HG03060 (cell line): Measurements from ENCODE around the gene RALGDS.
"Not testable (repeated sequence)": the region's sequence is repeated elsewhere in the genome, so short reads cannot be mapped to it uniquely, and the experiment has no call there.

ENCODE experiments used
- ATAC-seq: cut with Tn5 transposase; IDR thresholded peaks from one replicate; pipeline ENCODE4 v1.9.1; 2021; ENCODE audit warnings: low read depth, moderate number of reproducible peaks; ENCODE audit not compliant: unreplicated experiment

The RALGDS gene

DNA sequence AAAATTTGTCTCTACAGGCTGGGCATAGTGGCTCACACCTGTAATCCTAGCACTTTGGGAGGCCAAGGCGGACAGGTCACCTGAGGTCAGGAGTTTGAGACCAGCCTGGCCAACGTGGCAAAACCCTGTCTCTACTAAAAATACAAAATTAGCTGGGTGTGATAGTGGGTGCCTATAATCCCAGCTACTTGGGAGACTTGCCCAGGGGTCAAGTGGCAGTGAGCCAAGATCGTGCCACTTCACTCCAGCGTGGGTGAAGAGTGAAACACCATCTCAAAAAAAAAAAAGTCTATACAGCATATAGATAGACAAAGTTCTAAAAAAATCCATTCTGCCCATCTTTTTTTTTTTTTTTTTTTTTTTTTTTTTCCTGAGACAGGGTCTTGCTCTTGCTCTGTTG is 26.7 kb downstream of the RALGDS start:
- not testable (repeated sequence) for ATAC-seq

DNA sequence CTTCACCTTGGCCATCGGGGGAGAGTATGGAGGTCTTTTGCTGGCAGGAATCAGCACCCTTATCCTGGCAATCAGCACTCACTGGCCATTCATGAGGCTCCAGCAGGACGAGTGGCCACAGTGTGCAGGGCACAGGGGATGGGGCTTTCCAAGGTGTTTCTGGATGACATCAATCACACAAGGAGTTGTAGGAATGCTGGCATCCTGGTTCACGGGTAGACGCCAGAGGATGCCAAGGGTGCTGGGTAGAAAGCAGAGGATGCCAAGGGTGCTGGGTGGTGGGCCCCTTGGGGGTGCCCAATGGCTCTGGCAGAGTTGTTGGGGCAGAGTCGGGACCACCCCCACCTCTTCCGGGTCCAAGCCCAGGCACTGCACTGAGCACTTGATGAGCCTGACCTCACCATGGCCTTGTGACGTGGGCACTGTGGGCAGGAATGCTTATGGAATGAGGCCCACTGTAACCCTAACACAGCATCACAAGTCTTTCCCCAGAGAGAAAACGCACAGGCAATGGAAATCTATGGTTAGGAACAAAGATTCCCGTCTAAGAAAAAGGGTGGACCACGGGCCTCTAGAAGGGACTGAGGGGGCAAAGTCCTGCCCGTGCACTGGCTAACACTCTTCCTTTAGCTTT is 30.2 kb downstream of the RALGDS start:
- no peak for ATAC-seq

- no peak for ATAC-seq
Measured at GRCh38 chr9:133090187-133090586, 30.9 kb downstream of the RALGDS start.

DNA sequence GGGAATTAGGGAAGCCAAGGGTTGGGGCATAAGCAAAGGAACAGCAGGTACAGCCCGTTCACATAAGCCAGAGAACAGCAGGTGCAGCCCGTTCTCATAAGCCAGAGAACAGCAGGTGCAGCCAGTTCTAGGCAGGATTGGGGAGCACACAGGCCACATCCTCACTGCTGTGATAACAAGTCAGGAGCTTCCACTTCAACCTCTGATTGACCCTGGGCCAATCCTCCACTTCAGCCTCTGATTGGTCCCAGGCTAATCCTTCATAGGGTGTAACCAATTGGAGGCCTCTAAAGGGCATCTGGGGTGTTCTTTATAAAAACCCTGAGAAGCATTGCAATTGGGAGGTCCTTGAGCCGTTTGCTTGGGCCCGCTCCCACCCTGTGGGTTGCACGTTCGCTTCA is 31.8 kb downstream of the RALGDS start:
- ATAC-seq = no peak

- no peak for ATAC-seq
Measured at GRCh38 chr9:133088756-133089155, 32.3 kb downstream of the RALGDS start.

- no peak for ATAC-seq
Measured at GRCh38 chr9:133088146-133088750, 32.8 kb downstream of the RALGDS start.

DNA sequence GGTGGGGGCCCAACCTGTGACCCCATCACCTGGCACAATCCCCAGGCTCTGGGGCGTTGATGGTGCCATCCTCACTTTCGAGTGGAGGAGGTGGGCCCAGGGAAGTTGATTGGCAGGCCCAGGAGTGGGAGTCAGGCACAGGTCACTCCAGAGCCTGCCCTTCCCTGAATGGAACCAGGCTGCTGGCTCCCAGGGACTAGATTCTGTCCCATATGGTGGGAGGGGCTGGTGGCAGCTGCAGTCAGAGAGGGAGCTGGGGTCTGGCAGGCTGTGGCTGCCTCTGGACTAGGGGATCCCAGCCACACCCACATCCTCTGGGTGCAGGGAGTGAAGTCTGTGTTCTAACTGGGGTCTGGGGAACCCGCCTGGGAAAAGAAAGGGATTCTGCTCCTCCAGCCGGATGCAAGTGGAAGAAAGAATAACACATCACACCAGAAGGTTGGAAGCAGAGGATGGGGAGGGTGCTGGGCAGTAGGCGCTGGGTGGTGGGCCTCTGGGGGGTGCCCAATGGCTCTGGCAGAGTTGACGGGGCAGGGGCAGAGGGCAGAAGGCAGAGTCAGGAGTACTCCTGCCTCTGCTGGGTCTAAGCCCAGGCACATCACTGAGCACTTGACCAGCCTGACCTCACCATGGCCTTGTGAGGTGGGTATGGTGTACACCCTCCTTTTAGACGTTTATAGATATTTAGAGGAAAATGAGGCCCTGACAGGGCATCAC is 33.5 kb downstream of the RALGDS start:
- ATAC-seq = no peak

- no peak for ATAC-seq
Measured at GRCh38 chr9:133086894-133087293, 34.1 kb downstream of the RALGDS start.

DNA sequence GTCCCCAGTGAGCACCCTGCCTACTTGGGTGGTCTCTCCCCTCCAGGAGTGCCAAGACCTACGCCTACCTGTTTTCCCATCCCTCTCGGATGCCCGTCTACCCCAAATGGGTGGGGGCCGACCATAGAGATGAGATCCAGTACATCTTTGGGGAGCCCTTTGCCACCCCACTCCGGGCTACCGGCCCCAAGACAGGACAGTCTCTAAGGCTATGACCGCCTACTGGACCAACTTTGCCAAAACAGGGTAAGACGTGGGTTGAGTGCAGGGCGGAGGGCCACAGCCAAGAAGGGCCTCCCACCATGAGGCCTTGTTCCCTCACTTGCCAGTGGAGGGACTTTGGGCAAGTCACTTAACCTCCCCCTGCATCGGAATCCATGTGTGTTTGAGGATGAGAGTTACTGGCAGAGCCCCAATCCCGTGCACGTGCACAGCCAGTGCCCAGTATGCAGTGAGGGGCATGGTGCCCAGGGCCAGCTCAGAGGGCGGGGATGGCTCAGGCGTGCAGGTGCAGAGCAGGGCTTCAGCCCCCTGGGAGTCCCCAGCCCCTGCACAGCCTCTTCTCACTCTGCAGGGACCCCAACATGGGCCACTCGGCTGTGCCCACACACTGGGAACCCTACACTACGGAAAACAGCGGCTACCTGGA is 34.7 kb downstream of the RALGDS start:
- ATAC-seq = not testable (repeated sequence)

DNA sequence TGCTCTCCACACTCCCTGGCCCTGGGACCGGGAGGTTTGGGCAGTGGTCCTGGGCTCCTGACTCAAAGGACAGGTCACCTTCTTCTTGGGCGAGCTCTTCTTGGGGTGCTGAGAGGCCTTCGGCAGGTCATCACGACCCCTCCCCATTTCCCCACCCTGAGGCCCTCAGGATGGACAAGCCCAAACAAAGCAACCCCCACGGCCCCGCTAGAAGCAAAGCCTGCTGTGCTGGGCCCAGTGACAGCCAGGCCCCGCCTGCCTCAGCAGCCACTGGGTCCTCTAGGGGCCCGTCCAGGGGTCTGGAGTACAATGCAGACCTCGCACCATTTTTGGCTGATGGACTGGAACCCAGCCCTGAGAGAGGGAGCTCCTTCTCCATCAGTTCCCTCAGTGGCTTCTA is 37.4 kb downstream of the RALGDS start:
- ATAC-seq = not testable (repeated sequence)

DNA sequence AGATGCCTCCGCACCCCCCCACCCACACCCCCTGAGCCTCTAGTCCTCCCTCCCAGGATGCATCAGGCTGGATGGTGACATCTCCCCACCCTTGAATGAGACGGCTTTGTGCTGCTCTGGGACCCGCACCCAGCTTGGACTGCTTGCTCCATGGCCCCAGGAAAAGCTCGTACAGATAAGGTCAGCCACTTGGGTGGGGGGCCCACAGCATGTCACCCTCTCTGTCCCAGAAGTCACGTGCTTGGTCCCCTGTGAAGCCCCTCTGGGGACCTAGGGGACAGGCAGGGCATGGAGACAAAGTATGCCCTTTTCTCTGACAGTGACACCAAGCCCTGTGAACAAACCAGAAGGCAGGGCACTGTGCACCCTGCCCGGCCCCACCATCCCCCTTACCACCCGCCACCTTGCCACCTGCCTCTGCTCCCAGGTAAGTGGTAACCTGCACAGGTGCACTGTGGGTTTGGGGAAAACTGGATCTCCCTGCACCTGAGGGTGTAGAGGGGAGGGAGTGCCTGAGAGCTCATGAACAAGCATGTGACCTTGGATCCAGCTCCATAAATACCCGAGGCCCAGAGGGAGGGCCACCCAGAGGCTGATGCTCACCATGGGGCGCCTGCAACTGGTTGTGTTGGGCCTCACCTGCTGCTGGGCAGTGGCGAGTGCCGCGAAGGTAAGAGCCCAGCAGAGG is 38.9 kb downstream of the RALGDS start:
- ATAC-seq = not testable (repeated sequence)

DNA sequence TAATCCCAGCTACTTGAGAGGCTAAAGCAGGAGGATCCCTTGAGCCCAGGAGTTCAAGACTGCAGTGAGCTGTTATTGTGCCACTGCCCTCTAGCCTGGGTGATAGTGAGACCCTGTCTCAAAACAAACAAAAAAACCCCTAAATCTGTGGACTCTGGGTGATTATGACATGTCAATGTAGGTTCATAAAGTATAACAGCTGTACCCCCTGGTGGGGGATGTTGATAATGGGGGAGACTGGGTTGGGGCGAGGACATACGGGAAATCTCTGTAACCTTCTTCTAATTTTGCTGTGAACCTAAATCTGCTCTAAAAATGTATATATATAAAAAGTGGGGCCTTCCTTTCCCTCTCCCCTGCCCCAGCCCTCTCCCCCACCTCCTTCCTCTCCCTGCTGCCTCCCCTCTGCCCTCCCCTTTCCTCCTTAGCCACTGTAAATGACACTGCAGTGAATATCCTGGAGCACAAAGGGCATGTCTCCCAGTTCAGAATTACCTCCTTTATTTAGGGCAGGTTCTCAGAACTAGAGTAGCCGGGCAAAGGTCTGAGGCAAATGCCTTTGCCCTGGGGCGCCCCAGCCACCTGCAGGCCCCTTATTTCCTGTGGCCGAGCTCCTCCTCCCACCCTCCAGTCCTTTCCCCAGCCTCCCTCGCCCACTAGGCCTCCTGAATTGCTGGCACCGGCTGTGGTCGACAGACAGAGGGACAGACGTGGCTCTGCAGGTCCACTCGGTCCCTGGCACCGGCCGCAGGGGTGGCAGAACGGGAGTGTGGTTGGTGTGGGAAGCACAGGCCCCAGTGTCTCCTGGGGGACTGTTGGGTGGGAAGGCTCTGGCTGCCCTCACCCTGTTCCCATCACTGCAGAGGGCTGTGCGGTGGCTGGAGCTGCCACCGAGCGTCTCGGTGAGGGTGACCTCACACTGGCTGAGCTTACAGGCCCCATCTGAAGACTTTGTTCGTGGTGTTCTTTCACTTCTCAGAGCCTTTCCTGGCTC is 40.0 kb downstream of the RALGDS start:
- ATAC-seq = not testable (repeated sequence)

GRCh38 chr9:133080161-133080560 is 40.9 kb downstream of the RALGDS start:
- no peak for ATAC-seq

DNA sequence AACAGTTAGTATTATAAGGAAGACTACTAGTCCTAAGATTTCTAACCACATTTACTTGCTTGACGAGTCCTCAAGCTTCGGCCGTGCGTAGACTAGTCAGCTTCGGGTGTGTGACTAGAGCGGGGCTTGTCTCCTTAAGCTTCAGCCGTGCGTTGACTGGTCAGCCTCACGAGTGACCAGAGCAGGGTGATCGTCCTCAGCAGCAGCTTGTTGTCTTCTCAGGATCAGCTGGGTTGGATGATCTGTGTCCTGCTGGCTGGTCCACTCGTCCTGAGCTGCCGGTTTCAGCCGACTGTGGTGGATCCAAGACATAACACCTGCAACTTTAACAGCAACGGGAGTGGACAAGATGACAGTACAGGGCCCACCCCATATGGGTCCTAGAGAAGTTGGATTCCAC is 42.6 kb downstream of the RALGDS start:
- no peak for ATAC-seq

DNA sequence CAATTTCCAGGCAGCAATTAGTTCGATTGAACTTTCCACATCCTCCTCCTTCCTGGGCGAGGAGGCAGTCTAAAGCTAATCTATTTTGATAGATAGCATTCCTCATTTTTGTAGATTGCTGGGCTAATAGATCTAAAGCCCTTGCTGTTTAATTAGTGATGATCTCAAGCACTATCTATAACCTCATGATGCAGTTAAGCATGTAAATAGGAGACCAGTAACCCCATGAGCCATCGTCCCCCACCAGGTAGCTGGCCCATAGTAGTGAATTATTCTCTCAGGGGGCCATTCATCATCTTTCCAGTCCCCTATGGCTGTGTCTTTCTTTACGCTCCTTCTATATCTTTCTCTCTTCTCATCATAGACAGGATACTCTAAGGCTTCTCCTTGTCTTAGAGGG is 44.3 kb downstream of the RALGDS start:
- ATAC-seq = no peak

- ATAC-seq = no peak
Measured at GRCh38 chr9:133075925-133076630, 45.0 kb downstream of the RALGDS start.

DNA sequence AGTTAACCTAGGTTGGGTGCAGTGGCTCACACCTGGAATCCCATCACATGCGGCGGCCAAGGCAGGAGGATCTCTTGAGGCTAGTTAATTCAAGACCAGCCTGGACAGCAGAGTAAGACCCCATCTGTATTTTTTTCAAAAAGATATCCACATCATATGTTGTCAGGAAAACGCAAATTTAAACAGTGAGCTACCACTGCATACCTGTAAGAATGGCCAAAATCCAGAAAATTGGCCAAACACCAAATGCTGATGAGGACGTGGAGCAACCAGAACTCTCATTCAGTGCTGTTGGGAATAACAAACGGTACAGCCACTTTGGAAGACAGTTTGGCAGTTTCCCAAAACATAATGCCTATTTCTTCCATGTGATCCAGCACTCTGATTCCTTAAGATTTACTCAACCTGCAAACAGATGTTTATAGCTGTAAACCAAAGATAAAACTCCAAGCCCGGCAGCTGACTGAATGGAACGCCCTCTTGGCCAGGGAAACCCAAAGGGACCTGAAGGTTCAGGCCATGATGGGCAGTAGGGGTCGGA is 46.9 kb downstream of the RALGDS start:
- no peak for ATAC-seq

DNA sequence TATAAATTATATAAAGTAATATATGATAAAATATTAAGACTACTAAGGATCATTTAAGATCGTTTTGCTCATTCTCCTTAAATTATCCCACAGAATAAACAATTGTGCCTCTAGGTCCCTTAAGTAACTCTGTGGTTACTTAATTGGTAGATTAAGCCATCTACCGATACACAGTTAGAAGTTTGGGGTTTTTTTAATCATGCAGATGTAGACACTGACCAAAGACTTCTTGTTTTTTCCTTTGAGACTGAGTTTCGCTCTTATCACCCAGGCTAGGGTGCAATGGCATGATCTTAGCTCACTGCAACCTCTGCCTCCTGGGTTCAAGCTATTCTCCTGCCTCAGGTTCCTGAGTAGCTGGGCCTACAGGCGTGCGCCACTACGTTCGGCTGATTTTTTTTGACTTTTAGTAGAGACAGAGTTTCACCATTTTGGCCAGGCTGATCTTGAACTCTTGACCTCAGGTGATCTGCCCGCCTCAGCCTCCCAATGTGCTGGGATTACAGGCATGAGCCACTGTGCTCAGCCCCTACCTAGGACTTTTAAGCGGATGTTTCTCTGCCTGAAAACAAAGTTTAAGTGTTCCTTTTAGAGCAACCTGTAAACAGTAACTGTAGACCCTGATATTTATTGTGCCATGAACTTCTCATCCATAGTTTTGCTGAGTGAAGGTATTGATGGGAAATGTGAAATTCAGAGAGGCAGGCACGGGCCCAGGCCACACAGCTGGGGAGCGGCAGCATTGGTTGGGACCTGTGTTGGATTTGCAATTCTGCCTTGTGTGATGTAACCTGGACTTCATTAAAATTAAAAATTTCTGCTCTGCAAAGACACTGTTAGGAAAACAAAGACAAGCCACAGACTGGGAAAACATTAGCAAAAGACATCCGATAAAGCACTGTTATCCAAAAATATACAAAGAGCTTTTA is 47.7 kb downstream of the RALGDS start:
- no peak for ATAC-seq
